VCaP (cell line): Measurements from ENCODE around the gene TNS1.

Experiments
- H3K27ac ChIP-seq: fragments of 450-650 bp; 2 replicates; pipeline ENCODE4 v1.5.1; 2017
- TF ChIP-seq, protein P1 (sequence below): fragments of 450-650 bp; conservative IDR thresholded peaks from 2 replicates; pipeline ENCODE4 v1.5.1; 2017; ENCODE audit warnings: mild to moderate bottlenecking, moderate library complexity

The TNS1 gene

DNA sequence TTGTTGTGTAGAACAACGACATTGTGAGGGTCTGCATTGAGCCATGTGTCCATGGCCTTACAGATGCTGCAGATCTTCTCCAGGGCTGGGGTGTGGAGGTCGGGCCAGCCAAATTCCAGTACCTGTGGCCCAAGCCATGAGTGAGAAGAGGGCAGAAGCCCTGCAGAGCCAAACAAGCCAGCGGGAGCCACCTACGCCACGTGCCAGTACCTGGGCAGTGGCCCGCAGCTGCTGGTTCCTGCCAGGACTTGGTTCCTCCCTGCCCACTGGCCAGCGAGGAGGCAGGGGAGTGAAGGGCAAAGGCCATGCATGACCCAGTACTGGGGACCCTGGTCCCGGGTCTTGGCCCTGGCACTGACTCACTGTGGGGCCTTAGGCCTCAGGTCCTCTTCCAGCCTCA, 109.4 kb downstream of the TNS1 start:
- no peak overlapping the region for H3K27ac ChIP-seq
- TF ChIP-seq, protein P1, sequence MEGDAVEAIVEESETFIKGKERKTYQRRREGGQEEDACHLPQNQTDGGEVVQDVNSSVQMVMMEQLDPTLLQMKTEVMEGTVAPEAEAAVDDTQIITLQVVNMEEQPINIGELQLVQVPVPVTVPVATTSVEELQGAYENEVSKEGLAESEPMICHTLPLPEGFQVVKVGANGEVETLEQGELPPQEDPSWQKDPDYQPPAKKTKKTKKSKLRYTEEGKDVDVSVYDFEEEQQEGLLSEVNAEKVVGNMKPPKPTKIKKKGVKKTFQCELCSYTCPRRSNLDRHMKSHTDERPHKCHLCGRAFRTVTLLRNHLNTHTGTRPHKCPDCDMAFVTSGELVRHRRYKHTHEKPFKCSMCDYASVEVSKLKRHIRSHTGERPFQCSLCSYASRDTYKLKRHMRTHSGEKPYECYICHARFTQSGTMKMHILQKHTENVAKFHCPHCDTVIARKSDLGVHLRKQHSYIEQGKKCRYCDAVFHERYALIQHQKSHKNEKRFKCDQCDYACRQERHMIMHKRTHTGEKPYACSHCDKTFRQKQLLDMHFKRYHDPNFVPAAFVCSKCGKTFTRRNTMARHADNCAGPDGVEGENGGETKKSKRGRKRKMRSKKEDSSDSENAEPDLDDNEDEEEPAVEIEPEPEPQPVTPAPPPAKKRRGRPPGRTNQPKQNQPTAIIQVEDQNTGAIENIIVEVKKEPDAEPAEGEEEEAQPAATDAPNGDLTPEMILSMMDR: no peak

DNA sequence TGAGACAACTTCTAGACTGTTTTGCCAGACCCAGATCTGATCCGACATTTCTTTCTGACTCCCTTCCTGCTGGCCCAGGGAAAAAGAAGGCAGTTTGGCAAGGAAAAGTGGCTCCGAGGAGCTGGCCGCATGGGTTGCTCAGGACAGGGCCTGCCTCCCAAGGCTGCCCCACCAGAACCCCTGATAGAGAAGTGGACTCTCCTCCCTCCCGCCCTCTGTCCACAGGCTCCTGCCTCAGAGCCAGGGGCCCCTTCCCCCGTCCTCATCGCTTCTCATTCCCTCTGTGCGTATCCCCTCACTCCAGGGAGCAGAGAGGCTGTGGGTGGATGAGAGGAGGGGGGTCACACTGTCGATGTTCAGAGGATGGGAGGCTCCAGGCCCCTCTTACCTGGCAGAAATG, 110.2 kb downstream of the TNS1 start:
- TF ChIP-seq, protein P1: no peak
- no peak overlapping the region for H3K27ac ChIP-seq

DNA sequence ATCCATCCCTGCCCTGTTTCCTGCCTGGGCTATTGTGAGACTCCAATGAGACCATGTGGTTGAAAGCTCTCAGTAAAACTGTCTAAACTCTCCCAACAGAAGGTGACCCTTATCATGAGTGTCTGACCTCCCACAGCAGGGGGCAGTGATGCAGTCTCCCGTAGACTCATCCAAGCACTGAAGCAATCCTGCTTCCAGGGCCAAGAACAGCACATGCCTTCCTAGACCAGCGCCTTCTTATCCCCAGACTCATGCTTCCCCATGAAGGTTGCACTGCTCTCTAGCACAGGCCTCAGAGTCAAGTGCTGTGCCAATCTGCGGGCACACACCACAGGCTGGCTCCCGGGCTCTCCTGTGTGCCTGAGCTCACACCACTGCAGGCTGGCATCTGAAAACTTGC, 112.3 kb downstream of the TNS1 start:
- no peak overlapping the region for H3K27ac ChIP-seq
- TF ChIP-seq, protein P1: no peak

DNA sequence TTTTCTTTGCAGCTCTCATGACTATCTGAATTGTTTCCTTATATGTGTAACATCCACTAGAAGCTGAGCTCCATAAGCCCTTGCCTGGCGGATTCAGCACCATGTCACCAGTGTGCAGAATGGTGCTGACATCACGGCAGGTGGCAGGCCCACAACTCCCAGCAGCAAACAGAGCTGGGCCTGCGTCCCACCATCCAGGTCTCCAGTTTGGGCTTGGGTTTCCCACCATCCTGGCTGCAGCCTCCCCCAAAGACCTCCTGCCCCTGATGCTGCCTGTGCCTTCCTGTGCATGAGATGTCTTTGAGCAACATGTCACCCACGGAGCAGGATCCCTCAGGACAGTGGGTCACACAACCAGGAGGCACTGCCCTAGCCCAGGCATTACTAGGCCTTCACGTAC, 113.1 kb downstream of the TNS1 start:
- no peak overlapping the region for H3K27ac ChIP-seq
- TF ChIP-seq, protein P1: no peak

DNA sequence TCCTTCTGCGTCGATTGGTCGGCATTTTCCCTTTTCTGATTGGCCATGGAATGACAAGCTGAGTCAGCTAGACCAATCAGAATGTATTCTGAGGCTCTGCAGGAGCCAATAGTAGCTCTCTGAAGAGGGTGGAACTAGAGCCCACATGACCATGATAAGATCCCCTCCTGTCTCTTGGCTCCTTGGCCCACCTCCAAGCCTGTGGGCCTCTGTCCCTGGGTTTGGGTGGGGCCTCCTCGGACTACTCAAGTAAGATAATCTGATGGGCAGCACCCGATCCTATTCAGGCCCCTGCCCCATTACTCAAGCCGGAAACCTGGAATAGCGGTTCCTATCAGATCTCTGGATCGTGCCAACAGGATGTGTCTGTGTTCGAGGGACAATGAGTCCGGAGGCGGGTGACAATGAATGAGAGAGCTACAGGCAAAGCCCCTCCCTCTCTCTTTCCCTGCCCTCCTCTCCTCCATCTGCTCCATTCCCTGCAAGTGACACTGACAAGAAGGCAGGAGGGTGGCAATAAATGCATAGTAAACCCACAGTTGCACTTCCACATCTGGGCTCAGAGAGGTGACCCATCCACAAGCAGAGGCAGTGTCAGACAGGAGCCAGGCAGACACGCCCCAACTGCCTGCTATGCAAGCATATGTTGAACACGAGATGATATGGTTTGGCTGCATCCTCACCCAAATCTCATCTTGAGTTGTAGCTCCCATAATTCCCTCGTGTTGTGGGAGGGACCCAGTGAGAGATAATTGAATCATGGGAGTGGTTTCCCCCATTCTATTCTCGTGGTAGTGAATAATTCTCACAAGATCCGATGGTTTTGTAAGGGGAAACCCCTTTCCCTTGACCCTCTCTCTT, 114.7 kb downstream of the TNS1 start:
- H3K27ac ChIP-seq: no peak overlapping the region
- TF ChIP-seq, protein P1: no peak

DNA sequence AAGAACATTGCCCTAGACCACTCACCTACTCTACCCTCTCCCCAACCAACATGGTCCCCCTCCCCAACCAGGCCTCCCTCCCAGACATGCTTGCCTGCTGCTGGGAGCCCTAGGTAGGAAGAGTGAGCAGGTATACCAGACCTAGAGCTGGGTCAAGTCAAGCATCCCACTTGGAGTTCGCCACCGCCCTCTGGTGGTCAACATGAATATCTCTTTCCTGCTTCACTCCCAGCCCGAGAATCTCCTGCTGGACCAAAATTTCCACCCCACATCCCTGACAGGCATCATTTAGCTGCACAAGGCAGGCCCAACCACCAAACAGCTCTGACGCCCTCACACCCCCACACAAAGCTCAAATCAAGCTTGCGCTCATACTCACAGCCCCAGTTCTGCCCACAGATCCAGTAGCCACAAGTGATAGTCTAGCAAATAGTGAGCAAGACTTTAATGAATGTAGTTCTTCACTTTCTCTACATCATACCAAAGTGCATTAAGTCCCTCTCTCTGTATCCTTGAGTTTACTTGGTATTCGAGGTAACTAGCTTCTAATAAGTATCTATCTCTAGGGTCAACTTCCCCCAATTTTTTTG, 116.0 kb downstream of the TNS1 start:
- H3K27ac ChIP-seq: no peak overlapping the region
- TF ChIP-seq, protein P1: peak; percentile 85

DNA sequence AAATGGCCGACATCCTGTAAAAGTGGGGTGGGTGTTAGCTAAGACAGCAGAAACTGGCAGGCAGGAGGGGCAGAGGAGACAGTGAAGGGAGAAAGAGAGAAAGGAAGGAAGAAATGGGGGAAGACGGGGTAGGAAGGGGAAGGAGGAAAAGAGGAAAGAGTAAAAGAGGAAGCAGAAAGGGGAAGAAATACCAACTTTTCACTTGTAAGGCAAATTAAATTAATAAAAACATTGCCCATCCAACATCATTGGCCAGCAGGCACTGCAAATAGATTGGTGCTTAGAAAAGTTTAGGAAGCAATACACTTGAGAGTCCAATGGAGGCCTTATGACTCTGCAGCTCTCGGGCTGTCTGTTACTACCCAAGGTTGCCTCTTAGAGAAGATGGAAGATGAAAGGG, 116.7 kb downstream of the TNS1 start:
- TF ChIP-seq, protein P1: no peak

More for the DNA sequence above, 116.7 kb downstream of the TNS1 start:
- no peak overlapping the region for H3K27ac ChIP-seq
